KOPT-K1 (cell line): ENCODE data around the gene ALDOC.

ENCODE experiments used
- H3K27ac ChIP-seq: fragments of 200-600 bp; sonication (generic); 2 replicates; pipeline ENCODE4 v1.5.1; 2016; ENCODE audit warnings: antibody characterized with exemption, mild to moderate bottlenecking, low read depth, low read length; ENCODE audit not compliant: poor library complexity, severe bottlenecking
- H3K36me3 ChIP-seq: fragments of 200-600 bp; sonication (generic); 2 replicates; pipeline ENCODE4 v1.5.1; 2017; ENCODE audit warnings: antibody characterized with exemption, mild to moderate bottlenecking, low read length, moderate library complexity; ENCODE audit not compliant: insufficient read depth
- H3K9me3 ChIP-seq: fragments of 200-600 bp; sonication (generic); 2 replicates; pipeline ENCODE4 v1.5.1; 2017; ENCODE audit warnings: antibody characterized with exemption, low read length, mild to moderate bottlenecking; ENCODE audit not compliant: insufficient read depth, poor library complexity, severe bottlenecking

ALDOC gene

DNA sequence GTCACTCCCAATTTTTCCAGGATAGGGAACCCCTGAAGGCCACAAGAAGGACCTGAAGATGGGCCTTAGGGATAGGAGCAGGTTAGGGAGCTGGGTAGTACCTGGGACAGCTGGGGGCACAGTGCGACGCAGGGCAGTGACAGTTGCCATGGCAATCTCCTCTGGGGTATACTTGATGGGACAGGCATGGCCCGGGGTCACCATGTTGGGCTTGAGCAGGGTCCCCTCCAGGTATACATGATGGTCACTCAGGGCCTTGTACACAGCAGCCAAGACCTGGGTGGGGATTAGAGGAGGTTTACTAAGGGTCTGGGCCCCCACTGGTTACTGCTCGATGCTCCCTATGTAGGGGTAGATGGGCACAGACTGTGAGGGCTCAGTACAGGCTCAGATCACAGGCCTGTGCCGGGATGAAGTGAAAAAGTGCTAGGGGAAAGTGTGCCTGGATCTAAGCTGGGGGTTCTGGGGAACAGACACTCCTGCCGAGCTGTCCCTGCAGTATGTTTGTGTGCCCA is 2.7 kb downstream of the ALDOC start:
- H3K9me3 ChIP-seq: no peaks in the 10 kb centered on the region
- no peak overlapping the region for H3K27ac ChIP-seq
- H3K36me3 ChIP-seq: peaks cover 52% of the 10 kb centered on the region

GRCh38 chr17:28573521-28573920 is 3.2 kb downstream of the ALDOC start:
- H3K27ac ChIP-seq: no peak overlapping the region
- peaks cover 47% of the 10 kb centered on the region for H3K36me3 ChIP-seq
- no peaks in the 10 kb centered on the region for H3K9me3 ChIP-seq

- peaks cover 47% of the 10 kb centered on the region for H3K36me3 ChIP-seq
- no peak overlapping the region for H3K27ac ChIP-seq
- no peaks in the 10 kb centered on the region for H3K9me3 ChIP-seq
These were observed 3.7 kb downstream of the ALDOC start for GRCh38 chr17:28573040-28573380.

DNA sequence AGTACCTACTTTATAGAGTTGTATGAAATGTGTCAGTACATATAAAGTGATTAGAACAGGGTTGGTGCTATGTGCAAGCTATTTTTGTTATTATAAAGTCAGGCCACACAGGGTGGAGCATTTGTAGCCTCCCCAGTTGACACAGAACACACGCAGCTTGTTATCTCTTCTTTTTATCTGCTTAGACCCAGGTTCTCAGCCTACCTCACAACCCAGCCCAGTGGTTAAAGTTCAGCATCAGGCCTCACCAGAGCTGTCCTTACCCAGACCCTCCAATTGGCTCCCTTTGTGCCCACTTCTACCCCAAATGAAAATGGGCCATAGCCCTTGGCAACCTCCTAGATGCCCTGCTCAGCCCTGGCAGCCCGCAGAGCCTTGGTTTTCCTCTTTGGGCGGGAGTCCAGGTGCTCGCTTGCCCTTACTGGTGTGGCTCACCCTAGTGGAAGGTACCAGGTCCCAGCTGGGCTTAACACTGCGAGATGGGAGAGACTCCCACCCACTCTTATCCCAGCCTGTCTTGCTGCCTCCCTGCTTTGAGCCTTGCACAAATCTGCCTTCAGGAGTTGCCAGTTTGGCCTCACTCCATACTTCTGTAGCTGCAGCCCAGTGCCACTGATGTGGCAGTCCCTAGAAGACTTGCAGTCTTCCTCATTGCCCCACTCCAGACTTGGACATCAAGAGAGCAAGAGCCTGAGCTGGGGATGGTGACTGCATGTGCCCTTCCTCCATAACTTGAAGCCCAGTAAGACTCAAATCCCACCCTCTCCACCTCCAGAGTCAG is 4.2 kb downstream of the ALDOC start:
- H3K9me3 ChIP-seq: no peaks in the 10 kb centered on the region
- peaks cover 46% of the 10 kb centered on the region for H3K36me3 ChIP-seq
- H3K27ac ChIP-seq: no peak overlapping the region

DNA sequence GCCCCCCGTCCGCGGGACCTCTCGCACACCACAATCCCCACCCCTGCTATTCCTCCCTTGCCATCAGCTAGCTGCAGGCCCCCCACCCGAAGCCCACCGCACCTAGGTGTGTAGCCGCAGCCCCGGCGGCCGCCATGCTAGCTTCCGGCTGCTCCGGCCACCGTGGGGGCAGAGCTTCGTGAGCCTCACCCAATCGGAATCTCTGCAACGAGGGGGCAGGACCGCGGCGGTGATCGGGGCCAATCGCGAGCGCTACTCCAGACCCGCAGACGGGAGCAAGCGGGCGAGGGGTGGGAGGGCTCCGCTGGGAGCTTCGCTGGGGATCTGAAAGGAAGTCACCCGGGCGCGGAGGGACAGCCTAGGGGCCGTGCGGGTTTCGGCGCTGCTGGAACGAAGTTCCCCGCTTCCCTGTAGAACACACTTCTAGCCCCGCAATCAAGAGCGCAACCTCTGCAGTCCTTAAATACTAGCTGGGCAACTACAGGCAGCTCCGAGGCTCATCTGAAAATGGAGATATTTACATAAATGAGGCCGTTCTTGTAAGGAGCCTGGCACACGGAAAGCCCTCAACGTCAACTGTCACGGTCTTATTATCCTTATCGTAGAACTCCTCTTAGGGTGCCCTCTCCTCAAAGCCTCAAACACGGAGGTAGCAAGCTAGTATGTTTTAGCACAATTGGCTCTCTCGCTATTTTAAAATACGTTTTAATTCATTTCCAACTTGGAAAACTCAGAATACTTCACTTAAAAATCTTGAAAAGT is 5.2 kb downstream of the ALDOC start, which contains the start of gene PIGS:
Gene PIGS, minus strand, starts transcription at position 164 of the 762 bp plus-strand sequence. Its CDS starts 28 bp downstream, at position 136.
- no peaks in the 10 kb centered on the region for H3K9me3 ChIP-seq
- H3K36me3 ChIP-seq: peaks cover 49% of the 10 kb centered on the region
- H3K27ac ChIP-seq: peak within 1 kb of the TSS; percentile 66

GRCh38 chr17:28570716-28571360 is 5.9 kb downstream of the ALDOC start:
- H3K9me3 ChIP-seq: no peaks in the 10 kb centered on the region
- H3K36me3 ChIP-seq: peaks cover 50% of the 10 kb centered on the region
- H3K27ac ChIP-seq: peak overlapping the region; percentile 66

- H3K36me3 ChIP-seq: peaks cover 42% of the 10 kb centered on the region
- H3K27ac ChIP-seq: no peak overlapping the region
These were observed 7.2 kb downstream of the ALDOC start for GRCh38 chr17:28569446-28569845.

DNA sequence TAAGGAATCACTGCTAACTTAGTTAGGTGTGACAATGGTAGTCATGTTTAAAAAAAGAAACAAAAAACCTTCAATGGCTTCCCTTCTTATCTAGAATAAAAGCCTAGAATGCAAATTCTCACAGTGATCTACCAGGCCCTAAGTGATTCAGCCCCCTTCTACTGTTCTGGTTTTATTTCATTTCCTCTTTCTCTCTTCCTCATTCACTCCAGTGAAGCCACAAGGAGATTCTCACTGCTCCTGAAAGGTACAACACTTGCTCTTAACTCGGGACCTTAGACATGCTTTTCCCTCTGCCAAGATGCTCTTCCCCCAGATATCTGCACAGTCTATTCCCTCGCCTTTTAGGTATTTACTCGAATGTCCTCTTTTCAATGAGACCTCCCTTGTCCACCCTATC is 9.1 kb downstream of the ALDOC start:
- Histone ChIP-seq H3K27ac (no peak overlapping the region), H3K36me3 (peaks cover 43% of the 10 kb centered on the region)

More at GRCh38 chr17:28569446-28569845, 7.2 kb downstream of the ALDOC start:
- H3K9me3 ChIP-seq: no peaks in the 10 kb centered on the region

GRCh38 chr17:28563475-28563874 is 13.2 kb downstream of the ALDOC start:
- no peak overlapping the region for H3K27ac ChIP-seq
- H3K36me3 ChIP-seq: peaks cover 72% of the 10 kb centered on the region

More for the DNA sequence above, 9.1 kb downstream of the ALDOC start:
- H3K9me3 ChIP-seq: no peaks in the 10 kb centered on the region

GRCh38 chr17:28555022-28555421 is 21.7 kb downstream of the ALDOC start:
- H3K27ac ChIP-seq: no peak overlapping the region
- H3K36me3 ChIP-seq: peaks cover 72% of the 10 kb centered on the region
- H3K9me3 ChIP-seq: no peaks in the 10 kb centered on the region

More at GRCh38 chr17:28563475-28563874, 13.2 kb downstream of the ALDOC start:
- no peaks in the 10 kb centered on the region for H3K9me3 ChIP-seq

- H3K9me3 ChIP-seq: no peaks in the 10 kb centered on the region
- peaks cover 67% of the 10 kb centered on the region for H3K36me3 ChIP-seq
- H3K27ac ChIP-seq: no peak overlapping the region
These were observed 22.1 kb downstream of the ALDOC start for GRCh38 chr17:28554565-28554964.

DNA sequence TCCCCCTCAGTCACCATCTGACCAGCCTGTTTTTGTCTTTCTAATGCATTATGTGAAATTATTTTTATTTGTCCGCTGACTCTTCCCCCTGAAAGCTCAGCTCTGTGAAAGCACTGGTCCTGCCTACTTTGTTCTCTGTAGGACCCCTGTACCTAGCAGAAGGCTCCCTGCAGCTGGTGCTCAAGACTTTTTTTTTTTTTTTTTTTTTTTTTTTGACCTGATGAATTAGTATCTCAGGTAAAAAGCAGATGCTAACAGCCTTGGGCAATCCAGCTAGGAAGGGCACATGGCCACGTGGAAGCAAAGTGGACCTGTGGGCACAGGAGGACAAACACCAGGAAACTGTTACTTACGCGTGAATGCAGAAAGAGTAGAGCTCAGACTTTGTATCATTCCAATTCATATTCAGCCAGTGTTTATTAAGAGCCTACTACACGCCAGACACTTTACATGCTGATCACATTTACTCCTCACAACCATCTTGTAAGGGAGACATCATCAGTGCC is 23.6 kb downstream of the ALDOC start:
- Histone ChIP-seq H3K9me3 (no peaks in the 10 kb centered on the region), H3K36me3 (peaks cover 53% of the 10 kb centered on the region), H3K27ac (no peak overlapping the region)

GRCh38 chr17:28552176-28552999 is 24.3 kb downstream of the ALDOC start, which contains the start of gene UNC119:
TSS of gene UNC119 (minus strand) at chr17:28552624. CDS start at chr17:28552557, 67 bp downstream.
- no peaks in the 10 kb centered on the region for H3K9me3 ChIP-seq
- peaks cover 49% of the 10 kb centered on the region for H3K36me3 ChIP-seq
- peak within 1 kb of the TSS; percentile 53 for H3K27ac ChIP-seq
